Ishikawa (cell line): ENCODE data around the gene CLIP4.

Experiments
- CEBPB ChIP-seq: IDR thresholded peaks from 2 replicates; pipeline ENCODE4 v1.6.1; 2012
- CREB1 ChIP-seq: IDR thresholded peaks from 2 replicates; pipeline ENCODE4 v1.6.1; 2012; ENCODE audit warnings: low read depth
- EGR1 ChIP-seq: IDR thresholded peaks from 2 replicates; pipeline ENCODE4 v1.6.1; 2012
- EP300 ChIP-seq: IDR thresholded peaks from 2 replicates; pipeline ENCODE4 v1.6.1; 2012; ENCODE audit warnings: borderline replicate concordance
- MAX ChIP-seq: IDR thresholded peaks from 2 replicates; pipeline ENCODE4 v1.6.1; 2012
- NFIC ChIP-seq: IDR thresholded peaks from 2 replicates; pipeline ENCODE4 v1.6.1; 2012
- RAD21 ChIP-seq: IDR thresholded peaks from 2 replicates; pipeline ENCODE4 v1.6.1; 2012; ENCODE audit warnings: low read depth
- REST ChIP-seq: IDR thresholded peaks from 2 replicates; pipeline ENCODE4 v1.6.1; 2012; ENCODE audit warnings: low read depth, mild to moderate bottlenecking
- TAF1 ChIP-seq: IDR thresholded peaks from 2 replicates; pipeline ENCODE4 v1.6.1; 2012; ENCODE audit warnings: low read depth, mild to moderate bottlenecking
- TCF12 ChIP-seq: IDR thresholded peaks from 2 replicates; pipeline ENCODE4 v1.6.1; 2012; ENCODE audit warnings: low read depth
- YY1 ChIP-seq: IDR thresholded peaks from 2 replicates; pipeline ENCODE4 v1.6.1; 2012; ENCODE audit warnings: low read depth
- ZBTB7A ChIP-seq: IDR thresholded peaks from 2 replicates; pipeline ENCODE4 v1.6.1; 2012; ENCODE audit warnings: low read depth

GRCh38 chr2:29074411-29074810 is 40.8 kb upstream of the CLIP4 start, which contains the start of gene PCARE:
- TF ChIP-seq MAX (no peak), ZBTB7A (no peak), YY1 (no peak), EP300 (no peak), REST (no peak), TAF1 (no peak), CEBPB (no peak), RAD21 (no peak), NFIC (no peak), TCF12 (no peak), EGR1 (no peak), CREB1 (no peak)
